Mesothelial cell of epicardium (in vitro differentiated cells): ENCODE data around the gene ROBO2. TPM values are rescaled to one million over a fixed set of nuclear protein-coding genes. Genes with fewer than 3 reads are reported as not detected.

Source experiments
- DNase-seq, 2 experiments: peaks; one replicate each; pipeline ENCODE4 v3.0.0; 2021; ENCODE audit warnings: low spot score in 2 of 2; ENCODE audit not compliant: unreplicated experiment in 2 of 2
- H3K27ac Mint-ChIP-seq: 2 replicates; pipeline ENCODE4 v1.8.0; 2021; ENCODE audit warnings: mixed read lengths
- H3K27me3 Mint-ChIP-seq: 2 replicates; pipeline ENCODE4 v1.8.0; 2021; ENCODE audit warnings: low read depth, mixed read lengths
- H3K36me3 Mint-ChIP-seq: 2 replicates; pipeline ENCODE4 v1.8.0; 2021; ENCODE audit warnings: mixed read lengths
- H3K4me1 Mint-ChIP-seq: 2 replicates; pipeline ENCODE4 v1.8.0; 2021; ENCODE audit warnings: mixed read lengths
- H3K4me3 Mint-ChIP-seq: 2 replicates; pipeline ENCODE4 v1.8.0; 2021; ENCODE audit warnings: mild to moderate bottlenecking, moderate library complexity, mixed read lengths
- H3K9me3 Mint-ChIP-seq: 2 replicates; pipeline ENCODE4 v1.8.0; 2021; ENCODE audit warnings: mixed read lengths
- CTCF ChIP-seq: fragments of 200-600 bp; sonication (generic); IDR thresholded peaks from one replicate; pipeline ENCODE4 v1.5.0; 2021; ENCODE audit warnings: antibody characterized with exemption; ENCODE audit not compliant: unreplicated experiment
- total RNA-seq: library from RNA; stranded (reverse); gene quantifications from 3 replicates; pipeline ENCODE4 v1.2.1, GENCODE V29; 2021

ROBO2 gene
- total RNA-seq, 1 donor from 2014 or later: 82.3 TPM

GRCh38 chr3:77256584-77257503, 216.9 kb downstream of the ROBO2 start:
- no peak for DNase-seq
- no peak overlapping the region for H3K27ac Mint-ChIP-seq
- peaks cover 10% of the 10 kb centered on the region for H3K9me3 Mint-ChIP-seq
- H3K4me1 Mint-ChIP-seq: no peaks in the 10 kb centered on the region
- TF ChIP-seq CTCF: no peak
- H3K36me3 Mint-ChIP-seq: peaks cover 4% of the 10 kb centered on the region
- H3K4me3 Mint-ChIP-seq: no peak overlapping the region
- H3K27me3 Mint-ChIP-seq: no peaks in the 10 kb centered on the region

DNA sequence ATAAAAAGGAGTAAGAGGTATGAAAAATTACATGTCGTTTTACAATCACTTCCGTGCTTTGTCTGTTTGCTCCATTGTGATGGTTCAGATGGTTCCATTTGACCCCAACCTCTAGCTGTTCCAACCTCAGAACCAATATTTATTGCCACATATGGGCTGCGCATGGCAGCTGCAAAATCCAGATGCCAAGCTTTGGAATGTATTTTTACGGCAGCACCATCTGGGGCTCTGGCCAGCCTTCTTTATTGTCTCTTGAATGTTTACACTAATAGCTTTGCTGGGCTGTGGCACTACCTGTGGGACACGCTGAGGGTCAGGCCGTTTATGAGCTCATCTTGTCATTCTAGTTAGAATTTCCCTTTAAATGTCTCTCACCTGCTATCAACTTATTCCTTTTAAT, 219.8 kb downstream of the ROBO2 start:
- Mint-ChIP-seq H3K27me3 (no peaks in the 10 kb centered on the region), H3K4me1 (no peaks in the 10 kb centered on the region), H3K27ac (no peak overlapping the region), H3K9me3 (peaks cover 10% of the 10 kb centered on the region), H3K4me3 (no peak overlapping the region), H3K36me3 (peaks cover 4% of the 10 kb centered on the region)
- no peak for DNase-seq
- TF ChIP-seq CTCF: no peak

DNA sequence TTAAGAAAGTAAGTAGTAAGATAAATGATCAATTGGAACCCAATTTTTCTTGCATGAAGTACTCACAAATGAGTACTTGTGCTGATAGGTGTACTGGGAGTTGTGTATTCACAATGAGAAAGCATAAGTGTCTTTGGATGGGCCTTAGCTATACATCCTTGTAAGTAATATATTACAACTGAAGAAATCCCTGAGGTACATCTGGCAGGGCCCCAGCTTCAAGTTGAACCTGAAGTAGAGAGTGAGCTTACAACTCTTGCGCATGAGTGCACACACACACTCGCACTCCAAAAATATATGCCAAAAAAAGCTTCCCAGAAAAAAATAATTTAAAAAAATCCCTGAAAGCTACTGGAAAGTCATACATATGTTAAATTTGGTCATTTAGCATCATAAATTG, 222.5 kb downstream of the ROBO2 start:
- no peak for TF ChIP-seq CTCF
- no peak overlapping the region for H3K4me3 Mint-ChIP-seq
- peaks cover 4% of the 10 kb centered on the region for H3K36me3 Mint-ChIP-seq

DNA sequence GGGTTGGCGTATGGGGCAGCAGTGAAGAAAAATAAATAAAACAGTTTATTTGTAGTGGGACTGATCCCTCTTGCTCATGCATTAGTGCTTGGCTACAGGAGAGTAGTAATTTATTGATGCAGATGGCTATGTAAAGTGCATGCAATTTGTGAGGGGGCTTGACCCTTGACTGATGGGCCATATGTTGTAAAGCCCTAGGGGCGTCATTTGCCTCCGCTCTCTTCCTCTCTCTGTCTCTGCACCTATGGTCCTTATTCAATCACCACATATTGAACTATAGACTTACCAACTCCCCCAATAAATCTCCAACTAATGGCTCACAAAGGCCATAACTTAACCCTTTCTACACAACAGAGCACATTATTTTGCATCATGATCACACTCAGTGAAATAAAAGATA, 227.7 kb downstream of the ROBO2 start:
- H3K9me3 Mint-ChIP-seq: no peaks in the 10 kb centered on the region
- H3K27ac Mint-ChIP-seq: no peak overlapping the region

More for the DNA sequence above, 222.5 kb downstream of the ROBO2 start:
- Mint-ChIP-seq H3K9me3 (peaks cover 10% of the 10 kb centered on the region), H3K27me3 (no peaks in the 10 kb centered on the region), H3K27ac (no peak overlapping the region), H3K4me1 (no peaks in the 10 kb centered on the region)
- no peak for DNase-seq

DNA sequence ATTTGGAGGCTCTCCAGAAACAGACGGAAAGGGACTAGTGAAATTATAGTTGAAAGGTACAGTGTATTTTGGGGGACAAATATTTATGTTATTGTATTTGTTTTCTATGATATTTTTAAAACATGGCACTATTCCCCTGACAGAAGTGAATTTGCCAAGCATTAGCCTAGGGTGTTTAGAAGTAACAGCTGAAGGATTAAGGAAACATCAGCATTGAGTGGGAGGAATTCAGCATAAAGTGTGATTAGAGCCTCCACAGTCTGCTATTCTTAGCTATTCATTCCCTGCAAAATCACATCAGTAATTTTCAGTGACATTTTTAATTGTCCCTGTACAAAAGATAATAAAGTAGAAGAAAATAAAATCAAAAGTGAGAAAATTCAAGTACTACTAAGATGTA, 231.4 kb downstream of the ROBO2 start:
- Mint-ChIP-seq H3K27ac (no peak overlapping the region), H3K4me3 (no peak overlapping the region), H3K9me3 (no peaks in the 10 kb centered on the region), H3K36me3 (no peaks in the 10 kb centered on the region), H3K4me1 (no peaks in the 10 kb centered on the region), H3K27me3 (peaks cover 2% of the 10 kb centered on the region)
- TF ChIP-seq CTCF: no peak
- DNase-seq: no peak

More for the DNA sequence above, 227.7 kb downstream of the ROBO2 start:
- no peak for TF ChIP-seq CTCF
- no peak for DNase-seq
- H3K27me3 Mint-ChIP-seq: no peaks in the 10 kb centered on the region
- no peak overlapping the region for H3K4me3 Mint-ChIP-seq
- no peaks in the 10 kb centered on the region for H3K4me1 Mint-ChIP-seq
- H3K36me3 Mint-ChIP-seq: no peaks in the 10 kb centered on the region
